ENCODE data around the gene SFRP5.

DNA sequence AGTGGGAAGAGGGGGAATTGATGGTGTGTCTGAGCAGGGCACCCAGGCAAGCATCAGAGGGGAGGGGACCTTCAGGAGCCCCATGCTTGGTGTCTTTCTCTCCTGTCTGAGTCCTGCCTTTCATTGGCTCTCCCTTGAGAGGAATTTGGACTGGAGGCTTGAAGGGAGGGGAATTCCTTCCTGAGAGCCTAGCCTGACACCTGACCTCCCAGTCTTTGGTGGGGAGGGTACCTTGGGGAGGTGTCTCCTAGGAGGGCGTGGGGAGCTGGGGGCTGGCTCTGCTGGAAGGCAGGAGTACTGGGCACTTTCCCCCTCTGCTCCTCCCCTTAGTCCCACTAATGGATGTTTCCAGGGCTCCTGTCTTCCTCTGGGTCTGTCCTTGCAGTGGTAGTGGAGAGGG lies 1.3 kb upstream of the SFRP5 start:
- TF ChIP-seq CTCF (IDR thresholded peaks at IDR 0.05) (no peak), EP300 (IDR thresholded peaks at IDR 0.05) (no peak)

Data from ovary (tissue), 3 donors.